NCI-H2107 treated with DMSO at 0.1 percent for 48 hours (cell line): ENCODE measurements around the gene AMER2.
"Not testable (repeated sequence)": the region's sequence is repeated elsewhere in the genome, so short reads cannot be mapped to it uniquely, and the experiment has no call there.

Experiments
- DNase-seq: peaks from one replicate; lab custom pipeline; 2025; ENCODE audit not compliant: unreplicated experiment; lab: John Stamatoyannopoulos, UW

Gene AMER2

DNA sequence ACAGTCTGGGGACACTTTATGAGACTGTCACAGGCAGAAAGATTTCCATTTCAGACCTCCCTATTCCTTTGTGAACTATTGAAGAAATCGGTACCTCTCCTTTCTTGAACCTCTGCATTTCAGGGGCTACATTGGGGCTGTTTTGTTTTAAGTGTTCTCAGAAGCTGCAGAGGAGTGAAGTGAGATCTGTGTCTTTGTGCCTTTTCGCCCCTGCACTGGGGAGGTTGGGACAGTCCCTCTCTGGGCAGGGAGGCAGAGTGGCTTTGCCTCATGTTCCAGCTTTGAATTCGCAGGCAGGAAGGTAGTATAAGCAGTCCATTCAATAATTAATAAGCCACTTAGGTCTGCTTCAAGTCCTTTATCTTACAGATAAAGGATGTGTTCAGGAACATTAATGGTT, 9.5 kb upstream of the AMER2 start:
- DNase-seq, result no peak

DNA sequence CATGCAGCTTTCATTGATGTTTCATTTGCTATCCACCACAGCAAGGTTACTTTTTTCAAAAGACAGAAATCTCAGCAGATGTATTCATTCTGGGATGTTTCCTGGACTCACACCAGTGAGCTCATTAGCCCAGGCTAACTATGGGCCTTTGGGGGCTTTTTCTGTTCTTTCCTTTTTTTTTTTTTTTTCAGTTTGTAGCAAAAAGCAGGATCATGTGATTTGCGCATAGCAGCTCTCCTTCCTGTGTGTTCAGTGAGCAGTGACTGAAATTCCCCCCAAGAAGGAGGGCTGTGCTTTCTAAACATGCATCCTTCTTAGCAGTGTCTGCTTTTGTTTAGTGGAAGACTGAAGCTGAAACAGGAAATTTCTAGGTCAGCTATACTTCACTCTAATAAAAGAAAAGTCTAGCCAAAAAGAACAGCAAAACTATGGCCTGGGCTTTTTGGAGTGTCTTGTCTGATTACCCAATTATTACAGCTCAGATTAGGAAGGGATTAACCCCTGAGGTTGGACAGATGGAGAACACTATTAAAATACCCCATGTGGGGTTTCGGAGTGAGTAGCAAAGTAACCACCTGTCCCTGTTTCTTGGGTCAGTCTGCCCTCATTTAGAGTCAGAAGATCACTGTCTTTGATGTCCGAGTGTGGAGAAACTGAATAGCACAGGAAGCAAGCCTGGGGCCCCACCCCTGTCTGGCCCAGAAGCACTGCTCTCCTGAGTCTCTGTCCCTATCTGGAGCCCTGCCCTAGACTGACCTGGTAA, 8.9 kb upstream of the AMER2 start:
- no peak for DNase-seq

DNA sequence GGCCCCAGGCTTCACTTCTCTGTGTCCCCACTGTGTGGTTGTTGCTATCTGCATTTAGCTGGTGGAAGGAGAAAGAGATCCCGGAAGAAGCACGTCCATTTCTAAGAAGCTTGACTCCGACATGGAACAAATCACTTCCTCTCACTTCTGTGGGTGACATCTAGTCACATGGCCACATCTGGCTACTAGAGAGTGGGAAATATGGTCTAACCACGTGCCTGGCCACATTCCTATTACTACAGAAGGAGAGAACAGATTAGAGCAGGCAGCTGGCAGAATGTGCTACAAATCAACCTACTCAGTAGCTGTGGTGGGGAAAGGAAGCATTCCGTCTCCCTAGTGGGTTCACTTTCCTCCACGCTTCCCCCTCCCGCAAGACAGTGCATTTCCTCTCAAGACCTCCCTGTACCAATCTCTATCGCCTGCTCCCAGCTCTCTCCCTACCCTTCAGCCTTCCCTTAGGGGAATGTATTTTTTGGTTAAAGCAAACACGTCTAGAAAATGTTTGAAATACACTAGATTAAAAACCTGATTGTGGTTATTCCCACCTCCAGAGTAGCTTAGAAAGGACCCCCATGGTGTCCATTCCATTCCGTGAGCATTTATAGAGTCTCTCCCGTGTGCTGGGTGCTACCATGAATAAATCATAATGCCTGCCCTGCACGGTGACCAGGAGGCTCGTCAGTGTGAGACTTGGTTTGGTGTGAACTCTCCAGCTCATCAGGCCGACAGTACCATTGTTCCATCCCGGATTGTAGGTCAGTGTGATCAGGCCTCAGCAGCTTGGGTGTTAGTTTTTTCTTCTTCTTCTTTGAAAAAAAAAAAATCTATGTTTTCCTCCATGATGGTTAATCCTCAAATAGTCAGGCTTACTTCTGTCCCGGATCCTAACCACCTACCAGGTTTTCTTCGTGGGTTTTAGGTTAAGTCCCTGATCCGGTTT, 8.0 kb upstream of the AMER2 start:
- DNase-seq, result no peak

DNA sequence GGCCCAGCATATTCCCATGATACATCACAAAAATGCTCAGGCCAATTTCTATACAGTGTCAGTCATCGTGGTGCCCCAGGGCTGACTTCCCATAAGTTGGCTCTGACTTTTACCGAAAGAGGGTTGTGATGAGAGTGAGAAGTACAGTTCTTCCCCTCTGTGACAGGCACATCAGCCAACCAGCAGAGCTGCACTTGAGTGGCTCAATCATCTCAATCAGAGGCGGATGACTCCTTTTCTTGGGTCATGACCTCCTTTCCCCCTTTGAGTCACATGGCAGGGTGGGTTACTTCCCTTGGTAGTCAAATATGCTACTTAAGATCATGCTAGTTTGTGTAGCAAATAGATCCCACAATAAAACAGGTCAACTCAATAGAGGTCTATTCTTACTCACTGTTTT, 6.9 kb upstream of the AMER2 start:
- no peak for DNase-seq

DNA sequence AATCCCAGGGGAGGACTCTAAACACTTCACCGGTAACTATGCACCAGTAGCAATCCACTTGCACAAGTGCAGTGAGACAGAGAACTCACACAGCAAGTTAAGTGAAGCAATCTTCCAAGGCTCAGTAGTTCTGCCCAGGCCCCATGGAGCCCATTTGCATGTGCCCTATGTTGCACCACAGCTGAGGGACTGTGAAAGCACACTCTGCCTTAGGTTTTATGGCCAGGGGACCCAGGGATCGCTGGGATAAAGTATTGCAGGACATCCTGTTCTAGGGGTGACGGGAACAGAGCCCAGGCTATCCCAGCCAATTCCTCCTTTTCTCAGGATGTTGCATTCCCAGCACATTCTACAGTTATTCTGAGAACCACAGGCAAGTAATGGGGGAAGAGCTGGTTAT, 6.0 kb upstream of the AMER2 start:
- no peak for DNase-seq

DNA sequence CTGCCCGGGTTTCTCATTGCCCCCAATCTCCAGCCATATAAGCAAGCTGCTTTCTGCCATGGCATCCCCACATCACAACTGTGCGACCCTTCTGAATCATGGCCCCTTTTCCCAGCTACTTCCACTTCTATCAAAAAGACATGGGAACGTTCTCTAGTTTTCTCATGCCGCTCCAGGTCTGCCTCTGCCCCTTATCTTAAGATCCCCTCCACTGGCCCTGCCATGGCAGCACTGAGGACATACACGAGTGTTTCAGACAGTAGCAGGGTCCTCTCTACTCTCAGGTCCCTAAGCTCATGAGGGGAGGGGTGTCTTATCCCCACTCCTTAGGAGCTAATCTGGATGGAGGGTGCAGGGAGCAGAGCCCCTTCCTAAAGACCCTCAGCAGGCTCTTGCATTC, 5.5 kb upstream of the AMER2 start:
- no peak for DNase-seq

DNA sequence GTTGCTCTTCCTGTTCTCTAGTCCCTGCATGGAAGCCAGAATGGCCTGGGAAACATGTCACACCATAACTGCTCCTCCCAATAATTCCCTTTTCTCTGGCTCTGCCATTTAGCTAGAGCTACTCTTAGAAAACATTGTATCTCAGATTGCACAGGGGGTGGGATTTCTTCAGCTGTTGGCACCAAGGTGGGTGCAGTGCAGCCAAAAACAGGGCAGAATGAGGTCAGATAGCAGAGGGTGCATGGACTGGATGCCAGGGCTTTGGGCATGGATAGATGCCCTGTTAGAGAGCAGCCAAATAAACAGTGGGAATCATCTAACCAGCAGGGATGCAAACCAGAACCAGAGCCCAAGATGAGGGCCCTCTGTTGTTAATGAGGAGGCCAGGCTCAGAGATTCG, 4.9 kb upstream of the AMER2 start:
- no peak for DNase-seq

DNA sequence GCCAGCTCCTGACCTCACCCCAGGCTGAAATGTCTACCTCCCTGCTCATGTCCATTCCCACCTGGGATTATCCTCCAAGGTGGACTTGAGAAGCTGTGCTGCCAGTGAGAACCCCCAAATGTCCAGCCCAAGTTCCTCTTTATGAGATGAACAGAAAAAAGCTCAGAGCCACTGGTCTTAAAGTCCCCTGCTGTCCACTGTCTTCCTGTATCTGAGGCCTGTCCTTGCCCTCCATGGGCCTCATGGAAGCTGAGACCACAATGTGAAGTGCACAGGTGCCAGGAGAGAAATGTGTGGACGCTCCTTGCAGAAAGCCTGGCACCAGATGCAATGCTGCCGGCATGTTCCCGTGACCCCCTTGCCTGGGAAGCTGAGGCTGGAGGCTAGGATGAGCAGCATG, 3.3 kb upstream of the AMER2 start:
- DNase-seq, result no peak

DNA sequence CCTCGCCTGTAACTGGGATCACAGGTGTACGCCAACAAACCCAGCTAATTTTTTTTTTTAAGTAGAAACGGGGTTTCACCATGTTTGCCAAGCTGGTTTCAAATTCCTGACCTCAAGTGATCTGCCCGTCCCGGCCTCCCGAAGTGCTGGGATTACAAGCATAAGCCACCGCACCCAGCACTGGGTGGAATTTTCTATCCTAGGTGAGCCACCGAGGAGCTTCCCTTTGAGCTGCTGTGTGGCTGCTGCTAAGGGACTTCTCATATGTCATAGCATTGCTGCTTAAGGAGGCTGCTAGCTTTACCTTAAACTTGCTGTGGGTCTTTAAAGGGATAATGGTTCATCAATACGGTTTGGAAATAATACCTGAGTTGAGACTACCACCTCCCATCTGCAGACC, 2.9 kb upstream of the AMER2 start:
- DNase-seq, result no peak

DNA sequence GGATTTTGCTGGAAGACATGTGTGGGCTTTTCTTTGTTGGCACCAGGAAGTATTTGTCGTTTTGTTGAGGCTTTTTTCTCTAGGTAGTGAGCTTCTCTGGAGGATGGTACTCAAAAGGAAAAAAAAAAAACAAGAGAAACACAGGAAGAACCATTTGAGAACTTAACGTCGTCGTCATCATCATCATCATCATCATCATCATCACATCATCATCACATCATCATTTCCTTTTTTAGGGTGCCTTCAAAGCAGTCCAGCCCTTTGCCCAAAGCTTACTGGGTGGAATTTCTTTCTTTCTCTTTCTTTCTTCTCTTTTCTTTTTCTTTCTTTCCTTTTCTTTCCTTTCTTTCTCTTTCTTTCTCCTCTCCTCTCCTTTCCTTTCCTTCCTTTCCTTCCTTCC, 2.2 kb upstream of the AMER2 start:
- no peak for DNase-seq

DNA sequence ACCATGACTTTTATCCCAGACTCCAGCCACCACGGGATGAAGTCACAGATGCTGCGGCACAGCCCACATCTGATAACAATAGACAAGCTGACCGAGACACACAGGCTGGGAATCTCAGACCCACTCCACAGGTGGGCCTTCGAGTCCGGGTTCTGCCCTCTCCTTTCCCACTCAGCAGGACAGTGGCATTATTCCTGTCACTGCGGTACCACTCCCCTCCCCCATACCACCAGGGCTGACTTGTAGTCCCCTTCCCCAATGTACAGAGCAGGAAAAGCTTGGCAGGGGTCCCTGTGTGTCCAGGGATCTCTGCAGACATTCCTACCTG, 179 bp upstream of the AMER2 start:
- DNase-seq, result no peak

DNA sequence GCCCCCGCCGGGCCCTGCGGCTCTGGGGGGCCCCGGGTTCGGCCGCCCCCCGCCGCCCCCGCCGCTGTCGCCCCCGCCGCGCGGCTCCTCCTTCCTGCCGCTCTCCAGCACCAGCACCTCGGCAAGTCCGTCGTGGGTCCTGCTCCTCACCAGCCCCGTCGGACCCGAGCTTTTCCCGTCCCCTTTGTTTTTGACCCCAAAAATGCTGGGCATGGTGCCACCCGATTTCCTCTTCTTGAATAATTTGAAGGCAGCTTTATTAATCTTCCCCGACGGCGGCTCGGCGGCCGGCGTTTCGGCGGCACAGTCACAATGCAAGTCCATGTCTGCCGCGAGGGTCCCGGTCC, 945 bp downstream of the AMER2 start:
- DNase-seq, result no peak

DNA sequence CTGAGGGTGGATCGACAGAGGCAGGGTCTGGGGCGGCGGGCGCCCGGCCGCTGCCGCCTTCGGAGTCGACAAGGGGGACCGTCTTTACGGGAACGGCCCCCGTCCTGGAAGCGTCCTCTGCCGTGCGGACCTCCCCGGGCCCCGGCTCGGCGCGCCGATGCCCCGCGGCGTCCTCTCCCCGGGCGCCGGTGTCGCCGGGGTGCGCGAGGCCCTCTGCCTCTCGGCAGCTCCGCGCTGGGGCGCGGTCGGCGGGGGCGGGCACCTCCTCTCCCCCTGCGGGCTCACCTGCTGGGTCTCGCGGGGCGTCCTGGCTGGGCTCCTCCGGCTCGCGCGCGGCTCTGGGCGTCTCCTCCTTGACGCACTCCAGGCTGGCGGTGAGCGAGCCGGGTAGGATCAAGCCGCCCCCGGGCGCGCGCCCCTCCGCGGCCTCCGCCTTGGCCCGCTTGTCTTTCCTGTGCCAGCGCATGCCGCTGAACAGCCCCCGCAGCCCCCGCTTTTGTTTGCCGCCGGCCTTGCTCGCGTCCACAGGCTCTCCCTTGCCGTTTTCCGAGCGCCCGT, 1.5 kb downstream of the AMER2 start:
- DNase-seq, result no peak

DNA sequence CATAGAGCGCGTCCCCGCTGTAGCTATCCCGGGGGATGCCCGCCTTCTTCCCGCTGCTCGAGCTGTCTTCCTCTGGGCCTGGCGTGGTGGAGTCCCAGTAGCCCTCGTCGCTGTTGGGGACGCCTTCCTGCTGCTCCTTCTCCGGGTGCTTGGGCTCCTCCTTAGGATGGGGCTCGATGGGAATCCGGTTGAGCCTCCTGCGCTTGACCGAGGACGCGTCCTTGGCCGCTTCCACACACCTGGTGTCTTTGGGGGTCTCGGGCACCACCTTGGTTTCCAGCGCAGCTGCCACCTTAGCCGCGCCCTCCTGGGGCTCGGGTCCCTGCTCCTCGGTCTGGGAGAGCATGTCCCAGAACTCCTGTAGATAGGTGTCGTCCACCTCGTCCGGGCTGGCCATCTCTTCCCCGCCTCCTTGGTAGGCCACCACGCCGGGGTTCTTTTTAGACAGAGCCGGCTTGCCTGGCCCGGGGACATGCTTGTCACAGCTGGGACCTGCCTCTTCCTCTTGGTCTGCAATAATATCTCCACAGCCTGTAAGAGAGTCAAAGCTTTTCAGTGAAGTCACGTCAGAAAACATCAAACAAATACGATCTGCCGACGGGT, 2.0 kb downstream of the AMER2 start:
- no peak for DNase-seq

DNA sequence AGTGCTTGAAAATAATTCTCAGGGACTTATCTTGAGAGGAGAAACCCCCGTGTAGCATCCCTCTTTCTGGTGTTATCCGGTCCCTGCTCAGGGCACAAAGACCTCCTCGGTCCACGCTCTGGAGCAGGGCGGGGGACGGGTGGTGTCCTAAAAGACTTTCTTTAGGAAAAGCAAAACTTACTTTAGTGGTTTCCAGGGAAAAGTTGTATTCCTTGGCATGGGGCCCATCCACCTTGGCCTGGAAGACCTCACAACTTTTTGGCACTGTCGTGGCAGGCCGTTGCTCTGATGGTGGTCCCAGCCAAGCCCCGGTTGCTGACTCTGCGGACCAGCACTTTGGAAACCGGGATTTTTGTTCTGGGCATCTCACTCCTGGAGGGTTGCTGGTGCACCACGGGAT, 2.7 kb downstream of the AMER2 start:
- no peak for DNase-seq

DNA sequence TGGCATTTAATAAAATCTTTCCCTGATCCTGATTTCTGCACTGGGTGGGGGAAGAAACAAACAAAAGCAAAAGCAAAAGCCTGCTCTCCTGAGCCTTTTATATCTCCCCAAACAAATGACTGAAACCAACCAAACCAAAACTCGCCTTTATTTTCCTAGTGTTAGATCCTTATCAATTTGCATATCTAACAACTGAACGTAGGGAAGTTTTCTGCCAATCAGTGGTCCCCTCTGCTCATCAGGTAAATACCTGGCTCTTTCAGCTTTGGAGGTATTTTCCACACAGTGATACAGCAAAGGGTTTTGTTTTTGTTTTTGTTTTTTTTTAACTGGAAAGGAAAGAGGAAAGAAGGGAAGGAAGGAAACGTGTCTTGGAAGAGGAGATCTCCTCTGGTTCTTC, 3.3 kb downstream of the AMER2 start:
- DNase-seq, result no peak

DNA sequence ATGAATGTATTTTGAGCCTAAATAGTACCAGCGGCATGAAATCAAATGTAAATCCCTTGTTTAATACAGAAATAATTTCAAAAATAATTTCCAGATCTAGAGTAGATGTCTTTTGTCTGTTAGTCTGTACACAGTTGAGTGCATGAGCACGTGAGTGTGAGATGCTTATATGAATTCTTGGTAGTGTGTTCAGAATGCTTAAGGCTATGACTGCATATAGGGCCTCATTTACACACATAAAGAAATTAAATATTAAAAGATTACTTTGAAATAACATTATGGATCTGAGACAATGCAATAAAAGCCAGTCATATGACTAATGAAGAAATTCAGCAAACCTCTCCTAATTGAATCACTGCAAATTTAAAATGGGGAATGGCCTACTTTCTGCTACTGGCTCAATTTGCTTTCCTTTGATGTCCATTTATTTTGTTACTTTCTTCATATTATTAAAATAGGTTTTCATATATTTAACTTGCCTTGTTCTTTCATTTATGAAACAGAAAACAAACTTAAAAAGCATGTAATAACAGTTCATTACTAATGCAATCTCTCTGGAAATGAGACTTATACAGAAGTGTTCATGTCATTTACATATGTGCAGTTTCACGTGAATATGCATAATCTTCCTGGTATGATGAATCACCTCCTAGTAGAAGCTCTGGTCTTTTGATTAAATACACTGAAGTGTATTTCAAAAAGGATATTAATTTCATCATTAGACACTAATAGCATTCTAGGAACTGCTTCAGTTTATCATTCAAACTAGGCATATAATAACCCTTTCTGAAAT, 4.5 kb downstream of the AMER2 start:
- no peak for DNase-seq

DNA sequence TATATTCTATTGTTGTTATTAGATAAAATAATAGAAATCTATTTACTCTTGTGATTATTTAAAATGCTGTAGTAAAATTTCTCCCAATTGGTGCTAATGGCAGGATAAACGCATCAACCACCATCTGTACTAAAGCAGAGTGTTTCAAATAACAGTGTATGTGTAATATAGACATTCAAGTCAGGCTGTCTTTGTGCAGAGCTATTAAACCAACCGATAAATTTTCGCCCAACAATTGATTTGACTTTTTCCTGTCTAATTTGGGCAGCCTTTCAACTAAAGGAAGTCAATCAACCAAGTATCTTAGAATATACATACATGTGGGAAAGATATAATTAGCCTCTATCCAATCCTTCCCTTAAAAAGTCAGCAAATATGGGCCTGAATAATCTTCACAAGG, 5.8 kb downstream of the AMER2 start:
- DNase-seq, result no peak

DNA sequence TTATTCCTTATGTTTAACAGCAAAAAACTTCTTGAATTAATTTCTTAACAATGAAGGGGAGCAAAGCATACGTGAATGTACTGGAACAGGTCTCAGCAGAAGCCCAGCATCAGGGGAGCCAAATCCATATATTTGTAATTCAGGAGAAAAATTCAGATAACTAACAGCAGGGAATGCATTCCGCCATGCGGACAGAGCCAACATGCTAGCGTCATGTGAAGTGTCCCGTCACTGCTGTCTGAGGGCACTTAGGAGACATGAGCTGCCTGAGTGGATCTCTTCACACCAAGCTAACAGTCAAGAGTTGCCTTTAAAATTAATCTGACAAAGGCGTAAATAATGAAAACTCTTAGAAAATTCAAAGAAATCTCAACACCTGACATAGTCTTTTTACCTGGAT, 6.4 kb downstream of the AMER2 start:
- no peak for DNase-seq

DNA sequence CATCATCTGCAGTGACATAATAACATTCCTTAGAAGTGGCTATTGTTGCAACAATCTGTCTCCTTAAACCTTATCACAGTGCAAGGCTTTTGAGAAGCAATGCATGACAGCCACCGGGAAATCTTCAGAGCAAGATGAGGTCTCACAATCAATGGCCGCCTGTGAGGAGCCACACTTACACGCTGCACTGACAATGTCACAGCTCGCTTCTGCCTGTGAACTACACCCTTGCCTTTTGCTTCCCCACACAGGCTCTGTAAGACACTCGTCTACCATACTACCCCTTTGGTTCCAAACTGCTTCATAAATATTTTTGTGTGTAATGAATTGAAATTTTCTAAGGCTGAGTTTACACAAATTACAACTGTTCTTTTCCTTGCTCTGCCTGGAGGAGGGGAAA, 6.9 kb downstream of the AMER2 start:
- not testable (repeated sequence) for DNase-seq

DNA sequence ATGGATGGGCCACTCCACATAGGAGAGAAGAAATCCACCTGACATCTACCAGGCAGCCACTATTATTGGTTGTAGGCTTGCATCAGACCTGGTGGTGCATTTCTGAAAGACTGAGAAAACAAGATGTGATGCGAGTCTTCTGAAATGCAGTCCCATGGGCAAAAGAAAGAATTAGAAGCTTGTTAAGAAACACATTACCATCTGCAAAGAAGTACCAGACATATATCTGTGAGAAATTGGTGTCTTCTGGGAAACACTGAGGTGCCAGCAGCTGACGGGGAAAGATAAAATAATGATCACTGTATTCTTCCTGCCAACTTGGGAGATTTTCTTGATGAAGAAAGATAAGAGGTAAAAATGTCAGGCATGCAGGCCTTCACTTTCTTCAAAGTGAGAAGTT, 14.4 kb downstream of the AMER2 start:
- no peak for DNase-seq
